Measurements from ENCODE around the gene DNAJC28. TPM values are rescaled to one million over a fixed set of nuclear protein-coding genes. Genes with fewer than 3 reads are reported as not detected.

The DNAJC28 gene, protein sequence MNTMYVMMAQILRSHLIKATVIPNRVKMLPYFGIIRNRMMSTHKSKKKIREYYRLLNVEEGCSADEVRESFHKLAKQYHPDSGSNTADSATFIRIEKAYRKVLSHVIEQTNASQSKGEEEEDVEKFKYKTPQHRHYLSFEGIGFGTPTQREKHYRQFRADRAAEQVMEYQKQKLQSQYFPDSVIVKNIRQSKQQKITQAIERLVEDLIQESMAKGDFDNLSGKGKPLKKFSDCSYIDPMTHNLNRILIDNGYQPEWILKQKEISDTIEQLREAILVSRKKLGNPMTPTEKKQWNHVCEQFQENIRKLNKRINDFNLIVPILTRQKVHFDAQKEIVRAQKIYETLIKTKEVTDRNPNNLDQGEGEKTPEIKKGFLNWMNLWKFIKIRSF
- polyA plus RNA-seq, result 16.0 and 21.6 TPM in 2 replicates

DNA sequence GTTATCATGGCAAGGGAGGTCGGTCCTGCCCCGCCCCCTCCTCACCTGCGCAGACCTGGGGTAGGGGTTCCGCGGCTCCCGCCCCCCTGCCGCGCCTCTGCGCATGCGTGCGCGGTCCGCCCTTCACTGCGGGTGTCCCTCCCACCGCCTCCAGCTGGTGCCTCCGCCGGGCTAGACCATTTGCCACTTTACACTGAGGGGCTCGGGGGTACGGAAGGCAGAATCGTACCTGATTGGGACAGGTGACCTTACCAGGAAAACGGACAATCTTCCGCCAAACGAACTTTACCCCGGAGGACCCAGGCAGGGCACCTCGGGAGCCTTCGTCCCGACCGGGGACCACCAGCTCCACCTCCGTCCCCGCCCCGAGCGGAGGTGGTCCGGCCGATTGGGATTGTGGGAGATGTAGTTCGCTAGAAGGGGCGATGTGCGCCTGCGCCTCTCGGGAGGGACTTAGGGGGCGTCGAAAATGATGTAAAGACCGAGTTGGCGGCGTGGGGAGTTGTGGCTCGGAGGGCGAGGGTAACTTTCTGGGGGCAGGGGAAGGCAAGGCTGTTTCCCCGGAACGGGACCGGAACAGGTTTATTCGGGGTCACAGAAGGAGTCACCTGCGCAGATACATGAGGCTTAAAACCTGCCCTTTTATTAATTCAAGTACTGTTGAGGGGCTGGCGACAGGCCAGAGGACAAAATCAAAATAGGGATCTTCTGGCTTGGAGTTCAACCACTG is at the start of gene DNAJC28:
Gene DNAJC28 (minus strand): TSS at position 344 of the 730 bp plus-strand sequence. CDS start 2,323 bp downstream, outside the sequence.

DNA sequence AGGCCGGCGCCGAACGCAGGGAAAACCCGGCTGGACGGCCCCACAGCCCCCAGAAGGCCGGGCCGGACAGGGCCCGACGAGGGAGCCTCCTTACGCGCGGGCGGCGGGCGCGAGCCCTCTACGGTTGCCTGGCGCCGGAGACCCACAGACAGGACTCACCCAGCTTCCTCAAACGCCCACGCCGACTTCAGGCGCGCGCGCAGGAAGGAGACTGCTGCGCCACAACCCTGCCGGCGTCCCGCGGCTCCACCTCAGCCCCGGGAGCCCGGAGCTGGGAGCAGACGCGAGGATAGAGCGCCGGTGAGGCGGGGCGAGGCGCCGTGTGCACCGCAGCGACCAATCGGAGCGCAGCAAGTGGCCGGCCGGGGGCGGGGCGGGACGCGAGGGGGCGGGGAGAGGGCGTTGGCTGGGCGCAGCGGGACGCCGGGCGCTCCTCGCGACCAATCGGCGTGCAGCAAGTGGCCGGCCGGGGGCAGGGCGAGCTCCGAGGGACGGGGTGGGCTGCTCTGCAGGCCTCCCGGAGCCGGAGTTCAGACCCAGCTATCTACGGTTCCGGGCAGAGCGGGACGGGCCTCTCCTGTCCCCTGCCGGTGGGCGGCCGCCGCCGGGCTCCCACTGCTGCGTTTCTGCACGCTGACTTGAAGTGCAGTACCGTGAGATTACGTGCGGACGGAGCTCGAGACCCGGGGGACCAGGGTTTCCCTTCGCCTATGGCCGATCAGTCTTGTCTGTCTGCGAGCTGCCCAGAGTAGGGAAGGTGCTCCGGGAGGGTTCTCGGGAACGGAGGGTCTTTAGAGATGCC is 11.6 kb downstream of the DNAJC28 start, which contains the start of gene TMEM50B:
Gene TMEM50B (minus strand): TSS at position 296 of the 802 bp plus-strand sequence. CDS start 11,089 bp downstream, outside the sequence.

Other genes starting within 250 kb of the DNAJC28 start
- gene IL10RB, start 225.3 kb downstream of the DNAJC28 start, polyA plus RNA-seq, result 1.6 and 1.8 TPM in 2 replicates
- 66.3 and 100 TPM in 2 replicates for gene IFNAR1, start 166.7 kb downstream of the DNAJC28 start, polyA plus RNA-seq
- 29.4 and 29.6 TPM in 2 replicates for gene IFNGR2, start 88.3 kb downstream of the DNAJC28 start, polyA plus RNA-seq
- gene TMEM50B, start 11.7 kb downstream of the DNAJC28 start, polyA plus RNA-seq, result 192 and 237 TPM in 2 replicates
- gene GART, start 50.4 kb upstream of the DNAJC28 start, polyA plus RNA-seq, result 18.6 and 26.6 TPM in 2 replicates
- 1,065 and 1,220 TPM in 2 replicates for gene SON, start 51.3 kb upstream of the DNAJC28 start, polyA plus RNA-seq
- gene DONSON, start 97.0 kb upstream of the DNAJC28 start, polyA plus RNA-seq, result 15.3 and 19.6 TPM in 2 replicates
- gene CRYZL1, start 150.0 kb upstream of the DNAJC28 start, polyA plus RNA-seq, result 110 and 150 TPM in 2 replicates
- gene ITSN1, start 150.8 kb upstream of the DNAJC28 start, polyA plus RNA-seq, result 10.1 and 12.8 TPM in 2 replicates